HepG2 (cell line): ENCODE results near the gene GFER. TPM values are rescaled to one million over a fixed set of nuclear protein-coding genes. Genes with fewer than 3 reads are reported as not detected.

Source experiments
- ATF6 ChIP-seq: sonication (generic); formaldehyde crosslinking; conservative IDR thresholded peaks from 2 replicates; pipeline ENCODE4 v1.4.0; 2020; ENCODE audit warnings: missing genetic modification reagents
- ATRX ChIP-seq: sonication (generic); formaldehyde crosslinking; IDR thresholded peaks from 2 replicates; pipeline ENCODE4 v1.4.0; 2020; ENCODE audit warnings: missing genetic modification reagents, borderline replicate concordance
- DPF2 ChIP-seq: sonication (generic); formaldehyde crosslinking; IDR thresholded peaks from 2 replicates; pipeline ENCODE4 v1.4.0; 2020; ENCODE audit warnings: mild to moderate bottlenecking, low read depth, missing genetic modification reagents, borderline replicate concordance
- ELK4 ChIP-seq: sonication (generic); formaldehyde crosslinking; IDR thresholded peaks from 2 replicates; pipeline ENCODE4 v1.9.0; 2021; ENCODE audit warnings: missing genetic modification reagents, borderline replicate concordance
- HMGXB4 ChIP-seq, 2 experiments: sonication (generic) in 1 of 2; formaldehyde crosslinking in 1 of 2; IDR thresholded peaks; 2 replicates each; pipeline versions ENCODE4 v1.4.0 to v1.6.1; 2018 to 2020; ENCODE audit warnings: missing genetic modification reagents in 2 of 2, borderline replicate concordance in 1 of 2, low read depth in 1 of 2, mild to moderate bottlenecking in 1 of 2, missing biosample characterization in 1 of 2
- IKZF1 ChIP-seq: fragments of 450-650 bp; IDR thresholded peaks from 2 replicates; pipeline ENCODE4 v1.7.1; 2016
- KDM4B ChIP-seq: sonication (generic); formaldehyde crosslinking; IDR thresholded peaks from 2 replicates; pipeline ENCODE4 v1.4.0; 2020; ENCODE audit warnings: missing genetic modification reagents
- MIXL1 ChIP-seq: IDR thresholded peaks from 2 replicates; pipeline ENCODE4 v1.6.1; 2016
- NFAT5 ChIP-seq: sonication (generic); formaldehyde crosslinking; IDR thresholded peaks from 2 replicates; pipeline ENCODE4 v1.4.0; 2020; ENCODE audit warnings: missing genetic modification reagents
- PHF21A ChIP-seq: sonication (generic); formaldehyde crosslinking; IDR thresholded peaks from 2 replicates; pipeline ENCODE4 v1.5.0; 2020; ENCODE audit warnings: mild to moderate bottlenecking, missing genetic modification reagents
- POLR2G ChIP-seq: fragments of 200-400 bp; formaldehyde crosslinking; IDR thresholded peaks from 2 replicates; pipeline ENCODE4 v1.6.1; 2018; ENCODE audit warnings: mild to moderate bottlenecking, low read depth, low read length, moderate library complexity
- ZNF138 ChIP-seq: sonication (generic); formaldehyde crosslinking; IDR thresholded peaks from 2 replicates; pipeline ENCODE4 v1.5.0; 2020; ENCODE audit warnings: mild to moderate bottlenecking, low read depth, missing genetic modification reagents
- ZNF207 ChIP-seq: fragments of 450-650 bp; IDR thresholded peaks from 2 replicates; pipeline ENCODE4 v1.6.1; 2016; ENCODE audit warnings: antibody characterized with exemption, borderline replicate concordance
- ZNF24 ChIP-seq: fragments of 450-650 bp; IDR thresholded peaks from 2 replicates; pipeline ENCODE4 v1.6.1; 2017; ENCODE audit warnings: antibody characterized with exemption, mild to moderate bottlenecking
- ZNF362 ChIP-seq: sonication (generic); formaldehyde crosslinking; IDR thresholded peaks from 2 replicates; pipeline ENCODE4 v1.4.0; 2020; ENCODE audit warnings: missing genetic modification reagents, mild to moderate bottlenecking, borderline replicate concordance
- ZNF451 ChIP-seq: sonication (generic); formaldehyde crosslinking; IDR thresholded peaks from 2 replicates; pipeline ENCODE4 v1.5.0; 2020; ENCODE audit warnings: mild to moderate bottlenecking, missing genetic modification reagents
- ZNF549 ChIP-seq: sonication (generic); formaldehyde crosslinking; IDR thresholded peaks from 2 replicates; pipeline ENCODE4 v1.5.0; 2020; ENCODE audit warnings: missing genetic modification reagents
- ZNF563 ChIP-seq: sonication (generic); formaldehyde crosslinking; IDR thresholded peaks from 2 replicates; pipeline ENCODE4 v1.8.0; 2022; ENCODE audit warnings: mild to moderate bottlenecking, moderate library complexity, missing genetic modification reagents
- ZNF570 ChIP-seq: sonication (generic); formaldehyde crosslinking; IDR thresholded peaks from 2 replicates; pipeline ENCODE4 v1.4.0; 2020; ENCODE audit warnings: mild to moderate bottlenecking, missing genetic modification reagents, borderline replicate concordance
- polyA plus RNA-seq, 8 experiments: library from polyadenylated mRNA; depleted of rRNA in 3 of 8; stranded (reverse) in 7 of 8; unstranded in 1 of 8; fragments of >200 nt; fragmentation: Illumina TruSeq in 4 of 8; extraction: Trizol in 4 of 8; gene quantifications; 2 replicates each; pipeline versions ENCODE4 v1.2.1 to v1.2.3, GENCODE V29; 2011 to 2016; ENCODE audit warnings: low read depth in 4 of 8, missing spikeins in 1 of 8, mixed read lengths in 1 of 8; ENCODE audit not compliant: insufficient read depth in 1 of 8
- total RNA-seq, 5 experiments: library from RNA; depleted of rRNA; stranded (reverse); fragments of >200 nt; fragmentation: Illumina TruSeq; extraction: Trizol; gene quantifications; 2 replicates each; pipeline ENCODE4 v1.2.3, GENCODE V29; 2016; ENCODE audit warnings: low read depth in 1 of 5

GFER gene
- total and polyA plus RNA-seq, 2 of the 13 experiments (the other 11 are each of a cell fraction or from before 2014, with no cell fraction given) = 28.6 to 71.7 TPM

- TF ChIP-seq ELK4 = no peak
- no peak for TF ChIP-seq ZNF207
- TF ChIP-seq NFAT5 = no peak
- TF ChIP-seq POLR2G = no peak
- TF ChIP-seq IKZF1 = no peak
- TF ChIP-seq DPF2 = no peak
- TF ChIP-seq HMGXB4 (CRISPR knock-in tag; IDR thresholded peaks at IDR 0.05; ENCODE audit: borderline replicate concordance in 1 of 2, low read depth in 1 of 2) = peak; percentile 45 to 51; a peak in 1 of 4 replicates
- no peak for TF ChIP-seq ZNF138 (CRISPR knock-in tag)
- 0 out of 2 replicates have a peak, but pooled peaks have one; percentile 57 for TF ChIP-seq PHF21A (CRISPR knock-in tag)
- no peak for TF ChIP-seq ATRX (CRISPR knock-in tag)
- TF ChIP-seq MIXL1 (CRISPR knock-in tag) = no peak
- no peak for TF ChIP-seq ZNF549
- no peak for TF ChIP-seq ATF6 (CRISPR knock-in tag)
- TF ChIP-seq ZNF570 (CRISPR knock-in tag) = no peak
- TF ChIP-seq ZNF24 = no peak
- no peak for TF ChIP-seq ZNF563
- peak; percentile 90 for TF ChIP-seq ZNF362 (CRISPR knock-in tag)
- TF ChIP-seq ZNF451 = no peak
- TF ChIP-seq KDM4B = no peak
Measured at GRCh38 chr16:2016407-2016922, 32.5 kb downstream of the GFER start (continued).
